Measurements from ENCODE around the gene LLGL2. TPM values are rescaled to one million over a fixed set of nuclear protein-coding genes. Genes with fewer than 3 reads are reported as not detected.

The LLGL2 gene
- total RNA-seq, 2 donors from 2014 or later, result 401 to 497 TPM

- H3K9ac ChIP-seq (ENCODE audit: low read depth in 2 of 2, low read length in 2 of 2), result peak overlapping the region; percentile 57 to 80
- peak overlapping the region; percentile 96 for H3K27ac ChIP-seq
- TF ChIP-seq, protein P1, sequence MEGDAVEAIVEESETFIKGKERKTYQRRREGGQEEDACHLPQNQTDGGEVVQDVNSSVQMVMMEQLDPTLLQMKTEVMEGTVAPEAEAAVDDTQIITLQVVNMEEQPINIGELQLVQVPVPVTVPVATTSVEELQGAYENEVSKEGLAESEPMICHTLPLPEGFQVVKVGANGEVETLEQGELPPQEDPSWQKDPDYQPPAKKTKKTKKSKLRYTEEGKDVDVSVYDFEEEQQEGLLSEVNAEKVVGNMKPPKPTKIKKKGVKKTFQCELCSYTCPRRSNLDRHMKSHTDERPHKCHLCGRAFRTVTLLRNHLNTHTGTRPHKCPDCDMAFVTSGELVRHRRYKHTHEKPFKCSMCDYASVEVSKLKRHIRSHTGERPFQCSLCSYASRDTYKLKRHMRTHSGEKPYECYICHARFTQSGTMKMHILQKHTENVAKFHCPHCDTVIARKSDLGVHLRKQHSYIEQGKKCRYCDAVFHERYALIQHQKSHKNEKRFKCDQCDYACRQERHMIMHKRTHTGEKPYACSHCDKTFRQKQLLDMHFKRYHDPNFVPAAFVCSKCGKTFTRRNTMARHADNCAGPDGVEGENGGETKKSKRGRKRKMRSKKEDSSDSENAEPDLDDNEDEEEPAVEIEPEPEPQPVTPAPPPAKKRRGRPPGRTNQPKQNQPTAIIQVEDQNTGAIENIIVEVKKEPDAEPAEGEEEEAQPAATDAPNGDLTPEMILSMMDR (IDR thresholded peaks at IDR 0.05), result no peak
- H3K4me3 ChIP-seq, result peak overlapping the region; percentile 82
- DNase-seq, result no peak
- H3K9me3 ChIP-seq, result no peaks in the 10 kb centered on the region
- no peaks in the 10 kb centered on the region for H3K36me3 ChIP-seq
- H3K27me3 ChIP-seq, result no peaks in the 10 kb centered on the region
- intact Hi-C loops (cut with DNase I), result loop anchor here (10.0 kb wide), 1 partner anchor 60 kb away; the partner anchor contains the start of gene MYO15B
- H3K4me1 ChIP-seq, result peaks cover 10% of the 10 kb centered on the region
Observed at GRCh38 chr17:75524269-75524969, 1.1 kb upstream of the LLGL2 start.

GRCh38 chr17:75525806-75526554 is 483 bp downstream of the LLGL2 start:
- Histone ChIP-seq H3K36me3 (no peaks in the 10 kb centered on the region), H3K27me3 (no peaks in the 10 kb centered on the region), H3K4me1 (peaks cover 15% of the 10 kb centered on the region), H3K9me3 (no peaks in the 10 kb centered on the region), H3K9ac (ENCODE audit: low read depth in 2 of 2, low read length in 2 of 2) (peak overlapping the region; percentile 96 to 99), H3K27ac (peak overlapping the region; percentile 95), H3K4me3 (peak overlapping the region; percentile 82)
- intact Hi-C loops (cut with DNase I), result loop anchor here (10.0 kb wide), 1 partner anchor 59 kb away; the partner anchor contains the start of gene MYO15B
- peak; percentile 52 for DNase-seq
- TF ChIP-seq, protein P1 (IDR thresholded peaks at IDR 0.05), result no peak

DNA sequence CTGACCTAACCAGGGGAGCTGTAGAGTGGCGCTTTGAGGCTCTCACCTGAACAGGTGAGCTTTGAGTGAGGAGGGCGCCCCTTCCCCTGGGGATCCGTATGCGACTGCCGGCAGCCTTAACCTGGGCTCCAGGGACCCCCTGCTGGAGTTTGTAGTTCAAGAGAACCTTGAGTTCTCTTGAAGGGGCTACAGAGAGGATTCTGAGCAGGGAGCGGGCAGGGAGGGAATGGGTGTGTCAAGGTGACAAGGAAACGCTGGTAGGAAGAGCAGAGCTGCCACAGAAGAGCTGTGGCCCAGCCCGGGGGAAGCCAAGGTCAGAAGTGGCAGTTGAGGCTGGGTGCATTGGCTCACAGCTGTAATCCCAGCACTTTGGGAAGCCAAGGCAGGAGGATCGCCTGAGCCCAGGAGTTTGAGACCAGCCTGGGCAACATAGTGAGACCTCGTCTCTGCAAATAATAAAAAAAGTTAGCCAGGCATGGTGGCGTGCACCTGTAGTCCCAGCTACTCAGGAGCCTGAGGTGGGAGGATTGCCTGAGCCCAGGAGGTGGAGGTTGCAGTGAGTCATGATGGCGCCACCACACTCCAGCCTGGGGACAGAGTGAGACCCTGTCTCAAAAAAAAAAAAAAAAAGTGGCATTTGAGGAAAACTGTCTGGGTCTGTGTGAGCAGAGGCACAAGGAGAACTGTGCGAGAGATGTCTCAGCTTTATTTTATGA is 1.2 kb downstream of the LLGL2 start:
- no peaks in the 10 kb centered on the region for H3K36me3 ChIP-seq
- H3K4me1 ChIP-seq, result peaks cover 22% of the 10 kb centered on the region
- H3K27me3 ChIP-seq, result no peaks in the 10 kb centered on the region
- peak overlapping the region; percentile 95 for H3K27ac ChIP-seq
- peak; percentile 84 for DNase-seq
- peak overlapping the region; percentile 82 for H3K4me3 ChIP-seq
- H3K9me3 ChIP-seq, result no peaks in the 10 kb centered on the region
- H3K9ac ChIP-seq (ENCODE audit: low read depth in 2 of 2, low read length in 2 of 2), result peak overlapping the region; percentile 96 to 99
- intact Hi-C loops (cut with DNase I), result loop anchor here (10.0 kb wide), 1 partner anchor 58 kb away; the partner anchor contains the start of gene MYO15B
- TF ChIP-seq, protein P1 (IDR thresholded peaks at IDR 0.05), result no peak

DNA sequence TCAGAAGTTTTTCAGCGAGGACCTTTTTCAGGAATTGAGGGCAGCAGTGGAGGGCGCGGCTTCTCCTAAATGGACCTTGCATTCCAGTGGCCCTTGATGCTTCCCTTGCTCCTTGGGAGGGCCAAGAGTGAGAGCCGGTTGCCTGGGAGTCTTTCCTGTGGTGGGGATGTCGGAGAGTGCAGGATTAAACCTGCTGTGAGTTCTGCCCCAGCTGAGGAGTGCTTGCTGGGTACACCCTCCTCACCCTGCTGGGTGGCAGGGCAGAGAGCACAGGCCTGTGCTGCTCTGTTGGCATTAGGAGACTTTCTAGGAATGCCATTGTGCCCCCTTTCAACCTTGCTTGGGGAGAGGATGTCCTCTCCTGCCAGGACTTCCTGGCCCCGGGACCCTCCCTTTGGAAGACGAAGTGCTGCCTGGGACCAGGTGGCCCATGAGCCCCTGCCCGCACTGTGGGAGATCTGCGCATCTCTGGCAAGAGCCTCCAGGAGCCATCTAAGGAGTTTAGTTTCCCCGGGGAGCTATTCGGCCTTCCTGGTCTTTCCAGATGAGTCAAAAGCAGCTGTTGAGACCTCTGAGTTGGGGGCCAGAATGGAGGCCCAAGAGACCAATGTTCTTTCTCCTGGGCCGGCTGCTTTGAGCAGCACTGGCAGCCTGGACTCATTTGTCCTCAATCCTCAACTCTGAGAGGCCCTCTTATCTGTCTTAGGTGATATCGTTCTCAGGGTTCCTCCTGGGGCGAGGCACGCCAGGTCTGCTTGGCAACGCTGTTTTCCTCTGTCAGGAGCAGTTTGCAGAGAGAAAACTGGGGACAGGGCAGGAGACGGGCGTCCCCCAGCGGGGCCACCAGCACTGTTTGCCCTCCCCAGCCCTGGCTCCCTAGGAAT is 5.6 kb downstream of the LLGL2 start:
- intact Hi-C loops (cut with DNase I), result no loop called here
- Histone ChIP-seq H3K27ac (peak overlapping the region; percentile 89), H3K4me1 (peaks cover 36% of the 10 kb centered on the region), H3K9me3 (no peaks in the 10 kb centered on the region), H3K36me3 (peaks cover 3% of the 10 kb centered on the region), H3K4me3 (no peak overlapping the region), H3K27me3 (no peaks in the 10 kb centered on the region), H3K9ac (ENCODE audit: low read depth in 2 of 2, low read length in 2 of 2) (peak overlapping the region; percentile 40 to 81)
- TF ChIP-seq, protein P1 (IDR thresholded peaks at IDR 0.05), result no peak
- DNase-seq, result no peak
